Measurements from ENCODE around the gene SLC25A5. TPM values are rescaled to one million over a fixed set of nuclear protein-coding genes. Genes with fewer than 3 reads are reported as not detected.

The SLC25A5 gene
- total RNA-seq, 1 experiment from 2014 or later, result 454 TPM

DNA sequence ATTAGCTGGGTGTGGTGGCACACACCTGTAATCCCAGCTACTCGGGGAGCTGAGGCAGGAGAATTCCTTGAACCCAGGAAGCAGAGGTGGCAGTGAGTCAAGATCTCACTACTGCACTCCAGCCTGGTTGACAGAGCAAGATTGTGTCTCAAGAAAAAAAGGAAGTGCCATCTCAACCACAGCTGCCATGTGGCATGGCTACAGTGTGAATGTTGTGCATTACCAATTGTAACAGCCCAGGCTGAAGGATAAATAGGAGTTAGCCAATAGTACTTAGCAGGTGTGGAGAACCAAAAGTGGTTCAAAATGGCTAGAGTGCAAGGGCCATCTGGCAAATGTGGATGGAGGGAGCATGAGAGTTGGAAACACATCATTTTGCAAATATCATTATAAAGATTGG lies 28.9 kb downstream of the SLC25A5 start:
- H2BK5ac ChIP-seq (ENCODE audit: insufficient read length, low read length), result no peak overlapping the region
- H4K20me1 ChIP-seq (ENCODE audit: control insufficient read depth, insufficient read depth, insufficient read length), result no peaks in the 10 kb centered on the region
- no peaks in the 10 kb centered on the region for H3K79me1 ChIP-seq (ENCODE audit: insufficient read depth, low read depth, low read length, poor library complexity, severe bottlenecking)
- H3K9ac ChIP-seq (ENCODE audit: extremely low read depth, insufficient read length, low read length), result no peak overlapping the region
- no peak overlapping the region for H2BK15ac ChIP-seq (ENCODE audit: low read depth, low read length)
- no peak overlapping the region for H4K91ac ChIP-seq (ENCODE audit: insufficient read length, low read depth, low read length)
- no peak overlapping the region for H3K27ac ChIP-seq (ENCODE audit: insufficient read length, low read depth, low read length)
- H3K9me3 Mint-ChIP-seq, result peaks cover 65 to 73% of the 10 kb centered on the region in 2 experiments
- no peak overlapping the region for H3T11ph ChIP-seq (ENCODE audit: low read length)
- no peak overlapping the region for H2BK20ac ChIP-seq (ENCODE audit: low read depth, low read length, poor library complexity, severe bottlenecking)
- no peaks in the 10 kb centered on the region for H3K4me1 ChIP-seq (ENCODE audit: insufficient read depth, low read length)
- H3K9me3 ChIP-seq (ENCODE audit: control insufficient read depth, low read depth, low read length), result peaks cover 29% of the 10 kb centered on the region
- H3K4me3 Mint-ChIP-seq, result no peak overlapping the region
- no peak overlapping the region for H2AK5ac ChIP-seq (ENCODE audit: insufficient read length, low read length)
- peaks cover 7 to 15% of the 10 kb centered on the region in 2 experiments for H3K4me1 Mint-ChIP-seq
- H3K18ac ChIP-seq (ENCODE audit: insufficient read length, low read depth, low read length), result no peak overlapping the region
- H3K23ac ChIP-seq (ENCODE audit: insufficient read length, low read depth, low read length), result no peak overlapping the region
- H3K79me2 ChIP-seq (ENCODE audit: insufficient read depth, low read length), result no peaks in the 10 kb centered on the region
- H3K14ac ChIP-seq (ENCODE audit: insufficient read depth, low read length), result no peak overlapping the region
- no peak overlapping the region for H3K27ac Mint-ChIP-seq
- H4K5ac ChIP-seq (ENCODE audit: insufficient read length, low read depth, low read length), result no peak overlapping the region
- no peak overlapping the region for H2BK120ac ChIP-seq (ENCODE audit: low read depth, low read length, poor library complexity, severe bottlenecking)
- no CpG with 5 or more reads among the region's 1 CpG for WGBS (ENCODE audit: extremely low coverage, insufficient read length, low lambda C conversion rate)
- TF ChIP-seq CTCF (conservative IDR thresholded peaks at IDR 0.05), result no peak
- no peaks in the 10 kb centered on the region for H3K23me2 ChIP-seq (ENCODE audit: insufficient read length, low read depth, low read length, poor library complexity, severe bottlenecking)
- no peak overlapping the region for H3K4ac ChIP-seq (ENCODE audit: low read depth, low read length)
- no peak overlapping the region for H2BK12ac ChIP-seq (ENCODE audit: insufficient read length, low read depth, low read length)
- H2AFZ ChIP-seq (ENCODE audit: low read length), result no peak overlapping the region
- H3K27me3 Mint-ChIP-seq (ENCODE audit: low read depth), result peaks cover 4% of the 10 kb centered on the region; the same call in 1 of the 2 replicates
- H3K4me2 ChIP-seq (ENCODE audit: insufficient read depth, insufficient read length, low read length), result no peak overlapping the region
- DNase-seq, result no peak
- H4K8ac ChIP-seq (replicated peaks; ENCODE audit: insufficient read length, low read depth, low read length), result no peak overlapping the region
- peaks cover 0 to 3% (median 0%) of the 10 kb centered on the region in 3 experiments; a peak in 3 of 7 replicates for H3K36me3 Mint-ChIP-seq (ENCODE audit: insufficient read depth in 1 of 3, low read depth in 3 of 3)
- H3K27me3 ChIP-seq (ENCODE audit: insufficient read depth, low read length), result no peaks in the 10 kb centered on the region
- H3K56ac ChIP-seq (ENCODE audit: insufficient read length, low read depth, low read length), result no peak overlapping the region
